Panc1 (cell line): ENCODE results near the gene MBD5. TPM values are rescaled to one million over a fixed set of nuclear protein-coding genes. Genes with fewer than 3 reads are reported as not detected.

Source experiments
- ATAC-seq: fragments of 200-7000 bp; cut with Tn5 transposase; 2 replicates; pipeline ENCODE4 v1.9.1; 2020; ENCODE audit warnings: mild to moderate bottlenecking, moderate library complexity
- BruUV-seq: library from RNA; stranded (reverse); fragments of 400-500 nt; replicated peaks from 2 replicates; lab custom pipeline; 2021; lab: Mats Ljungman, UMichigan
- CTCF ChIA-PET: fragments of 300-600 bp; sonication (Branson Sonifier 250); formaldehyde crosslinking; loops from one replicate; lab custom pipeline; 2022; ENCODE audit warnings: antibody characterized with exemption; lab: Charles Lee
- POLR2A ChIA-PET: fragments of 300-600 bp; sonication (Branson Sonifier 250); formaldehyde crosslinking; loops from one replicate; lab custom pipeline; 2022; ENCODE audit warnings: antibody characterized with exemption; lab: Charles Lee
- DNase-seq: peaks from one replicate; pipeline ENCODE4 v3.0.0-alpha.2; 2010; ENCODE audit warnings: low read depth, low spot score
- H3K27ac ChIP-seq: 2 replicates; pipeline ENCODE4 v1.5.1; 2011; ENCODE audit warnings: mild to moderate bottlenecking, low read length, inconsistent platforms
- H3K27me3 ChIP-seq: fragments of 200-500 bp; sonication (Bioruptor generic); 2 replicates; pipeline ENCODE4 v1.6.0; 2014; ENCODE audit warnings: low read length, inconsistent platforms; ENCODE audit not compliant: control insufficient read depth, insufficient read depth
- H3K36me3 ChIP-seq: fragments of 200-500 bp; sonication (Bioruptor generic); 2 replicates; pipeline ENCODE4 v1.5.1; 2014; ENCODE audit warnings: inconsistent platforms, mild to moderate bottlenecking, low read length, moderate library complexity; ENCODE audit not compliant: control insufficient read depth, insufficient read depth
- H3K4me1 ChIP-seq: 2 replicates; pipeline ENCODE4 v1.5.1; 2011; ENCODE audit warnings: inconsistent platforms, mild to moderate bottlenecking, low read length, moderate library complexity; ENCODE audit not compliant: control insufficient read depth, insufficient read depth
- H3K4me3 ChIP-seq, 2 experiments: 2 replicates each; pipeline ENCODE4 v1.5.1; 2011 to 2012; ENCODE audit warnings: low read depth in 2 of 2, low read length in 2 of 2, mild to moderate bottlenecking in 2 of 2, inconsistent platforms in 1 of 2, moderate library complexity in 1 of 2
- H3K9me3 ChIP-seq: fragments of 200-500 bp; sonication (Bioruptor generic); 2 replicates; pipeline ENCODE4 v1.5.1; 2014; ENCODE audit warnings: low read depth, mild to moderate bottlenecking, inconsistent platforms, low read length, moderate library complexity; ENCODE audit not compliant: control insufficient read depth, insufficient read depth
- POLR2AphosphoS5 ChIP-seq: IDR thresholded peaks from 2 replicates; pipeline ENCODE4 v1.6.1; 2012; ENCODE audit warnings: mild to moderate bottlenecking, low read depth, low read length, moderate library complexity
- SIN3A ChIP-seq: IDR thresholded peaks from 2 replicates; pipeline ENCODE4 v1.6.1; 2012; ENCODE audit warnings: low read depth, mild to moderate bottlenecking, low read length, moderate library complexity, borderline replicate concordance; ENCODE audit not compliant: insufficient read depth
- TCF7L2 ChIP-seq: IDR thresholded peaks from 2 replicates; pipeline ENCODE4 v1.6.1; 2011; ENCODE audit warnings: mild to moderate bottlenecking, low read depth, low read length, inconsistent platforms
- in situ Hi-C: cut with HindIII; loops from 2 replicates; pipeline ENCODE4 v1.10.0; 2016; ENCODE audit warnings: low sequenced_read_pairs, low pct_unique_long_range_greater_than_20kb
- intact Hi-C: fragments of 100-400 bp; cut with micrococcal nuclease; formaldehyde crosslinking; loops from one replicate; pipeline ENCODE4 v1.10.0; 2022; ENCODE audit not compliant: unreplicated experiment
- total RNA-seq: library from RNA; stranded (reverse); gene quantifications from one replicate; pipeline ENCODE4 v1.2.1, GENCODE V29; 2021; ENCODE audit not compliant: unreplicated experiment
- TF ChIP-seq, protein P1 (sequence below): fragments of 450-650 bp; IDR thresholded peaks from 2 replicates; pipeline ENCODE4 v1.5.1; 2017; ENCODE audit warnings: mild to moderate bottlenecking
- TF ChIP-seq, protein P2 (sequence below), 2 experiments: IDR thresholded peaks; 2 replicates each; pipeline ENCODE4 v1.6.1; 2011 to 2012; ENCODE audit warnings: low read depth in 2 of 2, control low read depth in 1 of 2, low read length in 1 of 2, mild to moderate bottlenecking in 1 of 2, moderate library complexity in 1 of 2; ENCODE audit not compliant: insufficient read depth in 1 of 2

The MBD5 gene
- total RNA-seq, 1 experiment from 2014 or later, result 40.2 TPM

DNA sequence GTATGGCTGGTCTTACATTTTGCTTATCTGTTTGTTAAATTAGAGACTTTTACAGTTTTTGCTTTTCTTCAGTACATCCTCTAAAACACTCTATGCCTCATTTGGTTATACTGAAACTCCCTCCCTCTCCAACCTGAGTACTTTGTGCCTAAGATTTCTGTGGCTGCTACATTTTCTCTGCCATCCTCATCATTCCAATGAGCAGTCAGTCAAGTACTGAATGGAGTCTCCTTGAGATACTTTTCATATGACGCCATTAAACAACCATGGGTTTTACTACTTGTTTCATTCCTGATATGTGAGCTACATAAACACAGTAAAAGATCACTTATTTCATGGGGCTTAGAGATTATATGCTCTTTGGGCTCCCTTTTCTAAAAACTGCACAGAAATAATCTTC lies 427.0 kb downstream of the MBD5 start:
- BruUV-seq, result no TSS peak
- intact Hi-C loops (no loop called here), in situ Hi-C loops (no loop called here)
- ATAC-seq (no peak), DNase-seq (no peak)
- no peaks in the 10 kb centered on the region for H3K27me3 ChIP-seq
- TF ChIP-seq SIN3A, result no peak
- no peak for TF ChIP-seq POLR2AphosphoS5
- TF ChIP-seq, protein P1, sequence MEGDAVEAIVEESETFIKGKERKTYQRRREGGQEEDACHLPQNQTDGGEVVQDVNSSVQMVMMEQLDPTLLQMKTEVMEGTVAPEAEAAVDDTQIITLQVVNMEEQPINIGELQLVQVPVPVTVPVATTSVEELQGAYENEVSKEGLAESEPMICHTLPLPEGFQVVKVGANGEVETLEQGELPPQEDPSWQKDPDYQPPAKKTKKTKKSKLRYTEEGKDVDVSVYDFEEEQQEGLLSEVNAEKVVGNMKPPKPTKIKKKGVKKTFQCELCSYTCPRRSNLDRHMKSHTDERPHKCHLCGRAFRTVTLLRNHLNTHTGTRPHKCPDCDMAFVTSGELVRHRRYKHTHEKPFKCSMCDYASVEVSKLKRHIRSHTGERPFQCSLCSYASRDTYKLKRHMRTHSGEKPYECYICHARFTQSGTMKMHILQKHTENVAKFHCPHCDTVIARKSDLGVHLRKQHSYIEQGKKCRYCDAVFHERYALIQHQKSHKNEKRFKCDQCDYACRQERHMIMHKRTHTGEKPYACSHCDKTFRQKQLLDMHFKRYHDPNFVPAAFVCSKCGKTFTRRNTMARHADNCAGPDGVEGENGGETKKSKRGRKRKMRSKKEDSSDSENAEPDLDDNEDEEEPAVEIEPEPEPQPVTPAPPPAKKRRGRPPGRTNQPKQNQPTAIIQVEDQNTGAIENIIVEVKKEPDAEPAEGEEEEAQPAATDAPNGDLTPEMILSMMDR, result no peak
- TF ChIP-seq, protein P2, sequence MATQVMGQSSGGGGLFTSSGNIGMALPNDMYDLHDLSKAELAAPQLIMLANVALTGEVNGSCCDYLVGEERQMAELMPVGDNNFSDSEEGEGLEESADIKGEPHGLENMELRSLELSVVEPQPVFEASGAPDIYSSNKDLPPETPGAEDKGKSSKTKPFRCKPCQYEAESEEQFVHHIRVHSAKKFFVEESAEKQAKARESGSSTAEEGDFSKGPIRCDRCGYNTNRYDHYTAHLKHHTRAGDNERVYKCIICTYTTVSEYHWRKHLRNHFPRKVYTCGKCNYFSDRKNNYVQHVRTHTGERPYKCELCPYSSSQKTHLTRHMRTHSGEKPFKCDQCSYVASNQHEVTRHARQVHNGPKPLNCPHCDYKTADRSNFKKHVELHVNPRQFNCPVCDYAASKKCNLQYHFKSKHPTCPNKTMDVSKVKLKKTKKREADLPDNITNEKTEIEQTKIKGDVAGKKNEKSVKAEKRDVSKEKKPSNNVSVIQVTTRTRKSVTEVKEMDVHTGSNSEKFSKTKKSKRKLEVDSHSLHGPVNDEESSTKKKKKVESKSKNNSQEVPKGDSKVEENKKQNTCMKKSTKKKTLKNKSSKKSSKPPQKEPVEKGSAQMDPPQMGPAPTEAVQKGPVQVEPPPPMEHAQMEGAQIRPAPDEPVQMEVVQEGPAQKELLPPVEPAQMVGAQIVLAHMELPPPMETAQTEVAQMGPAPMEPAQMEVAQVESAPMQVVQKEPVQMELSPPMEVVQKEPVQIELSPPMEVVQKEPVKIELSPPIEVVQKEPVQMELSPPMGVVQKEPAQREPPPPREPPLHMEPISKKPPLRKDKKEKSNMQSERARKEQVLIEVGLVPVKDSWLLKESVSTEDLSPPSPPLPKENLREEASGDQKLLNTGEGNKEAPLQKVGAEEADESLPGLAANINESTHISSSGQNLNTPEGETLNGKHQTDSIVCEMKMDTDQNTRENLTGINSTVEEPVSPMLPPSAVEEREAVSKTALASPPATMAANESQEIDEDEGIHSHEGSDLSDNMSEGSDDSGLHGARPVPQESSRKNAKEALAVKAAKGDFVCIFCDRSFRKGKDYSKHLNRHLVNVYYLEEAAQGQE (IDR thresholded peaks at IDR 0.05; ENCODE audit: insufficient read depth in 1 of 2, low read depth in 2 of 2, low read length in 1 of 2), result no peak
- TF ChIP-seq TCF7L2, result no peak
- no peaks in the 10 kb centered on the region for H3K4me1 ChIP-seq
- no peak overlapping the region for H3K27ac ChIP-seq
- no peak overlapping the region for H3K4me3 ChIP-seq
- ChIA-PET POLR2A (no interaction called here), CTCF (no interaction called here)
- H3K9me3 ChIP-seq, result no peaks in the 10 kb centered on the region
- H3K36me3 ChIP-seq, result no peaks in the 10 kb centered on the region

GRCh38 chr2:148450531-148450930 lies 429.6 kb downstream of the MBD5 start:
- no peaks in the 10 kb centered on the region for H3K9me3 ChIP-seq
- intact Hi-C loops (no loop called here), in situ Hi-C loops (no loop called here)
- H3K4me3 ChIP-seq, result no peak overlapping the region
- POLR2A ChIA-PET, result no interaction called here
- ATAC-seq (no peak), DNase-seq (no peak)
- H3K4me1 ChIP-seq, result no peaks in the 10 kb centered on the region
- H3K27ac ChIP-seq, result no peak overlapping the region
- no peaks in the 10 kb centered on the region for H3K36me3 ChIP-seq
- CTCF ChIA-PET, result no interaction called here
- BruUV-seq, result no TSS peak
- no peaks in the 10 kb centered on the region for H3K27me3 ChIP-seq
- no peak for TF ChIP-seq POLR2AphosphoS5
- TF ChIP-seq TCF7L2, result no peak
- TF ChIP-seq, protein P2 (IDR thresholded peaks at IDR 0.05; ENCODE audit: insufficient read depth in 1 of 2, low read depth in 2 of 2, low read length in 1 of 2), result no peak
- TF ChIP-seq, protein P1, result no peak
- TF ChIP-seq SIN3A, result no peak
